HG03354 (cell line): ENCODE results near the gene SEMA6B.

ENCODE experiments used
- ATAC-seq: cut with Tn5 transposase; IDR thresholded peaks from one replicate; pipeline ENCODE4 v1.9.1; 2021; ENCODE audit warnings: mild to moderate bottlenecking; ENCODE audit not compliant: unreplicated experiment, poor library complexity, severe bottlenecking

Gene SEMA6B

GRCh38 chr19:4588291-4588761 lies 28.8 kb upstream of the SEMA6B start:
- ATAC-seq = no peak

DNA sequence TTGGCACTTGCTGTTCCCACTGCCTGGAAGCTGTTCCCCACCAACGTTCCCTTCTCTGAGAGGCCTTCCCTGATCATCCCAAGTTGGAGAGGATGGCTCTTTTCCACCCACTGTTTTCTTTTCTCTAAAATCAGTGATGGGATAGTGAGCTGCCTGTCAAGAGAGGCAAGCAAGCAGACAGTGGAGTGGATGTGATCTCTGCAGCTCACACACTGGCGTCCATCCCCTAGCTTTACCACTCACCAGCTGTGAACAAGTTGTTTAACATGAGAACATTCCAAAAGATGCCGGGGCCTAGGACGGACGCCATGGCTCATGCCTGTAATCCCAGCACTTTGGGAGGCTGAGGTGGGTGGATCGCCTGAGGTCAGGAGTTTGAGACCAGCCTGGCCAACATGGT lies 28.0 kb upstream of the SEMA6B start:
- ATAC-seq = no peak

GRCh38 chr19:4586691-4587090 lies 27.2 kb upstream of the SEMA6B start:
- no peak for ATAC-seq

GRCh38 chr19:4586245-4586644 lies 26.8 kb upstream of the SEMA6B start:
- ATAC-seq = no peak

DNA sequence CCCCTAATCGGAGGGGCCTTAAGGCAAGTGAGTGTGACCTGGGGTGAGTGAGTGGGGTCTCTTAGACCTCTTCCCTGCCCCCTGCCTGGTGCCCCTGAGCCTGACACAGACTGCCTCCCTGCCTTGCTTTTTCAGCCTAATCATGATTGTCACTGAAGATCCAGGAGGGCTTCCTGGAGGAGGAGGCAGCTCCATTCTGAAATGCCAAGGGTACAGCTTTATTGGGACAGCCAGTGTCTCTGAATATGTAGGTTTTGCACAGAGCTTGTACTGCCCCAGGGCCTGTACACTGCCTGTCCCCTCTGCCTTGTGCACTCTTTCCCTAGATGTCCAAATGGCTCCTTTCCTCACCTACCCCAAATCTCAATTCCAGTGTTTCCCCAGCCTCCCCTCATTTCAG lies 26.1 kb upstream of the SEMA6B start:
- ATAC-seq = no peak

GRCh38 chr19:4584670-4585460 lies 25.4 kb upstream of the SEMA6B start:
- ATAC-seq = no peak

GRCh38 chr19:4583961-4584669 lies 24.6 kb upstream of the SEMA6B start:
- no peak for ATAC-seq

DNA sequence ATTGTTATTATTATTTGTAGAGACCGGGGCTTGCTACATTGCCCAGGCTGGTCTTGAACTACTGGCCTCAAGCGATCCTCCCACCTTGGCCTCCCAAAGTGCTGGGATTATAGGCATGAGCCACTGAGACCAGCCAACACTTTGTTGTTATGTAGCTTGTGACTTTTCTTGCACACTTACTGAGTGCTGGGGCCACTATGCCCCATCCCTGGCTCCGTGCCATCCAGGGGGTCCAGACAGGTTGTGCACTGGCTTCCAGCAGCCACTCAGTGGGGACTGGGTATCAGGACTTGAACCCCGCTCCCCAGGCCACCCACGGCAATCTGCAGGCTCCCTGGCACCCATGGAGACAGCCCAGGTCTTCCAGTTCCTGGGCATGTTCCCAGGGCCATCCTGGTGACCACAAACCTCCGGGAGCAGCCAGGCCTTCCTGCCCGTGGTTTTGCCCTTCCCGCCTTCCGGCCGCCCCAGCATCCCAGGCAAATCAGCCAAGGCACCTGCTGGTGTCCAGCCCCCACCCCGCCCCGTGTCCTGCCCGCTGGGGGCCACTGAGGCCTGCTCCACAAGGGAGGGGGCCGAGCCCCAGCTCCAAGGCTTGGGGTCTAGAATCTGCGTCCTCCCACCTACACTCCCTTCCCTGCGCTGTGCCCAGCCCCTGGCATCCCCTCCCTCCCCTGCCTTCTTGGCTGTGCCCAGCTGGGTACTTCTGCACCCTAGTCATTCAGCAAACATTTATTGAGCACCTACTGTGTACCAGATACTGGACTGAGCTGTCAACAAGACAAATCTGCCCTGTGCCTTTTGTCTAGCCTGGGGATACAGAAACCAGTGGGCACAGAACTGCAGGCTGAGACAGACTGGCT lies 23.7 kb upstream of the SEMA6B start:
- no peak for ATAC-seq

- ATAC-seq = no peak
These were observed 22.4 kb upstream of the SEMA6B start for GRCh38 chr19:4581666-4582553.

GRCh38 chr19:4580961-4581665 lies 21.6 kb upstream of the SEMA6B start:
- no peak for ATAC-seq

- ATAC-seq = no peak
These were observed 20.8 kb upstream of the SEMA6B start for GRCh38 chr19:4580021-4580901.

- ATAC-seq = no peak
These were observed 19.9 kb upstream of the SEMA6B start for GRCh38 chr19:4579389-4579788.

GRCh38 chr19:4578552-4579248 lies 19.2 kb upstream of the SEMA6B start:
- no peak for ATAC-seq

DNA sequence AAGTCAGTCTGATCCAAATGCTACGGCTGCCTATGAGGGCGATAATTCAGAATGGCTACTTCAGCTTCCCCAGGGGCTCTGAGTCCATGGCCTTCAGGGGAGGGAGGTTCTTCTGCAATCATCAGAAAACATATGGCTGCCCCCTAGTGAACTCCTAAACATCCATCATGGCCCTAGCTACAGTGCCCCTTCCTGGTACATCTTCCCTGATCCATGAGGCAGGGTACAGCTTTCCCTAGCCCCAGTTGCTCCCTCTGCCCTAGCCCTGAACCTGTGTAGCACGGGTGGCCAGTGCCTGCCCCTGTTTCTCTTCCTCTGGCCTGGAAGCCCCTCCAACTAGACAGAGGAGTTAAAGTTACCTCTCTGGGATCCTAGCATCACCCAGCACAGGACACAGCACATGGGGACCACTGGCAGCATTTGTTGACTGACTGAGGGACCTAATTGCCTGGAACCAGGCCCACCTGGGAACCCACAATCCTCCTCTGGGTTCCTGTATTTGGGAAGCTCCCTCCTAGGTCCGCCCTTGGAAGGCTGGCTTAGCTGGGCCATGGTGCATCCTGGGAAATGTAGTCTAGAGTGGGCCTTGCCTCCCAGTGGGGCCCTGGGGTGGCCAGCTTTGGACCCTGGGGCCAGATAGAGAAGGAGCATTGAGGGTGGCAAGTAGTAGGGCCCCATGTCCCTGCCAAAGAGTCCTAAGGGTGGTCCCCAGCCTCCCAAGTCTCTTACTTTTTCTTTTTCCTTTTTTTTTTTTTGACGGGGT lies 17.7 kb upstream of the SEMA6B start:
- no peak for ATAC-seq

DNA sequence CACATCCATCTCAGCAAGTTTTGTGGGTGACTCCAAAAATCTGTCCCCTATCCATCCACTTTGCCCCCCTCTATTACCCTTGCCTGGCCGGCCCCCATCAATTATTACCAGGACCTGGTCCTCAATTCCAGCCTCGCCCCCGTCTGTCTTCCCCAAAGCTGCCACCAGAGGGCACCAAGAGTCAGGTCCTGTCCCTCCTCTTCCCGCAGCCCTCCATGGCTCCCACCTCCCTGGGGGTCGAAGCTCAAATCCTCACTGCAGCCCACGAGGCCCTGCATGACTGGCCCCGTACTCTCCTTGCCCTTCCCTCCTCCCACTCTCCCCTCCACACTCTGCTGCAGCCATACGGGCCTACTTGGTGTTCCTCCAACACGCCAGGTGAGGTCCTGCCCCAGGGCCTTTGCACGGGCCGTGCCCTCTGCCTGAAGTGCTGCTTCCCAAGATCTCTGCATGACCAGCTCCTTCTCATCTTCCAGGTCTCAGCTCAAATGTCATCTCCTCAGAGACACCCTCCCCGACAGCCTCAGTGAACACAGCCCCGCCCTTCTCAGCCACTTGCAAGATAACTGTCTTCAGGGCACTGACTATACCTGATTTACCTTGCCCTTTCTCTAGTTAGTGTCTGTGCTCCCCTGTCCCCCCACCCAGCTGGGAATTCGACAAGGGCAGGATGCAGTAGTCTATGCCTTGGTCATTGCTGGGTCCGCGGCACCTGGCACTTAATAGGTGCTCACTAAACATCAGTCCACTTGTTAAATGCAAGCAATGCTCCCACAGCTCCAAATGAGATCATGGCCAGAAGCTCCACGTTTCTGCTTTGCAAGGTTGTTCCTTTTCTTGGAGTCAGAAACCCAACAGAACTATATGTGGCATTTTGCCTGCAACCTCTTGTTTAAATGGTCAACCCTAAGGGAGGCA lies 16.8 kb upstream of the SEMA6B start:
- ATAC-seq = no peak
